Neural progenitor cell (in vitro differentiated cells): ENCODE measurements around the gene CAP1. TPM values are rescaled to one million over a fixed set of nuclear protein-coding genes. Genes with fewer than 3 reads are reported as not detected.

Source experiments
- DNase-seq: peaks from one replicate; pipeline ENCODE4 v3.0.0-alpha.2; 2016; ENCODE audit warnings: low spot score
- H2AFZ ChIP-seq: fragments of 200-600 bp; sonication (generic); replicated peaks from 2 replicates; pipeline ENCODE4 v1.6.1; 2016; ENCODE audit warnings: antibody characterized with exemption
- H3F3A ChIP-seq: fragments of 200-600 bp; sonication (generic); 2 replicates; pipeline ENCODE4 v1.6.1; 2016; ENCODE audit warnings: antibody characterized with exemption, low read depth
- H3K27ac ChIP-seq: fragments of 200-600 bp; sonication (generic); 2 replicates; pipeline ENCODE4 v1.5.1; 2016; ENCODE audit warnings: mild to moderate bottlenecking
- H3K27me3 ChIP-seq: fragments of 200-600 bp; sonication (generic); 2 replicates; pipeline ENCODE4 v1.6.1; 2016; ENCODE audit warnings: mild to moderate bottlenecking, moderate library complexity
- H3K36me3 ChIP-seq: fragments of 200-600 bp; sonication (generic); 2 replicates; pipeline ENCODE4 v1.5.1; 2016
- H3K4me1 ChIP-seq: fragments of 200-600 bp; sonication (generic); 2 replicates; pipeline ENCODE4 v1.6.1; 2016; ENCODE audit warnings: mixed run types
- H3K4me2 ChIP-seq: fragments of 200-600 bp; sonication (generic); 2 replicates; pipeline ENCODE4 v1.6.1; 2016
- H3K4me3 ChIP-seq: fragments of 200-600 bp; sonication (generic); 2 replicates; pipeline ENCODE4 v1.5.1; 2016
- H3K79me2 ChIP-seq: fragments of 200-600 bp; sonication (generic); 2 replicates; pipeline ENCODE4 v1.6.1; 2016; ENCODE audit warnings: low read depth
- H3K9ac ChIP-seq: fragments of 200-600 bp; sonication (generic); 2 replicates; pipeline ENCODE4 v1.6.1; 2016
- H3K9me3 ChIP-seq: fragments of 200-600 bp; sonication (generic); 2 replicates; pipeline ENCODE4 v1.5.1; 2016; ENCODE audit warnings: low read depth
- H4K20me1 ChIP-seq: fragments of 200-600 bp; sonication (generic); 2 replicates; pipeline ENCODE4 v1.6.1; 2016; ENCODE audit warnings: low read depth
- H3K27ac Mint-ChIP-seq: 3 replicates; pipeline ENCODE4 v1.8.0; 2021; ENCODE audit warnings: mixed read lengths
- H3K27me3 Mint-ChIP-seq: 2 replicates; pipeline ENCODE4 v1.8.0; 2022; ENCODE audit warnings: low read depth, mild to moderate bottlenecking, inconsistent platforms, moderate library complexity, mixed read lengths; ENCODE audit not compliant: insufficient read depth
- H3K36me3 Mint-ChIP-seq: 3 replicates; pipeline ENCODE4 v1.8.0; 2021; ENCODE audit warnings: mixed read lengths
- H3K4me1 Mint-ChIP-seq: 3 replicates; pipeline ENCODE4 v1.8.0; 2021; ENCODE audit warnings: mixed read lengths
- H3K4me3 Mint-ChIP-seq: 3 replicates; pipeline ENCODE4 v1.8.0; 2021; ENCODE audit warnings: mild to moderate bottlenecking, moderate library complexity, mixed read lengths
- H3K9me3 Mint-ChIP-seq: 3 replicates; pipeline ENCODE4 v1.8.0; 2020; ENCODE audit warnings: mixed read lengths
- CTCF ChIP-seq: fragments of 200-600 bp; sonication (generic); IDR thresholded peaks from 2 replicates; pipeline ENCODE4 v1.5.1; 2017; ENCODE audit warnings: antibody characterized with exemption, mild to moderate bottlenecking
- EZH2 ChIP-seq: fragments of 200-600 bp; sonication (generic); IDR thresholded peaks from 2 replicates; pipeline ENCODE4 v1.6.1; 2017; ENCODE audit warnings: antibody characterized with exemption, mild to moderate bottlenecking, moderate library complexity
- EZH2phosphoT487 ChIP-seq: fragments of 200-600 bp; sonication (generic); IDR thresholded peaks from 2 replicates; pipeline ENCODE4 v1.6.1; 2017; ENCODE audit warnings: antibody characterized with exemption
- total RNA-seq: library from RNA; depleted of rRNA; stranded (reverse); fragments of >200 nt; gene quantifications from 2 replicates; pipeline ENCODE4 v1.2.3, GENCODE V29; 2015; ENCODE audit warnings: low replicate concordance

Gene CAP1
- total RNA-seq, 1 donor from 2014 or later, result 150 TPM

GRCh38 chr1:40090652-40091355 lies 50.3 kb downstream of the CAP1 start:
- no peaks in the 10 kb centered on the region for H3K9me3 ChIP-seq
- H2AFZ ChIP-seq, result no peak overlapping the region
- H3K27ac ChIP-seq, result no peak overlapping the region
- H4K20me1 ChIP-seq, result no peaks in the 10 kb centered on the region
- TF ChIP-seq CTCF (no peak), EZH2 (no peak), EZH2phosphoT487 (no peak)
- H3K9ac ChIP-seq, result no peak overlapping the region
- Mint-ChIP-seq H3K27me3 (no peaks in the 10 kb centered on the region), H3K9me3 (no peaks in the 10 kb centered on the region), H3K4me3 (no peak overlapping the region), H3K4me1 (peaks cover 3% of the 10 kb centered on the region), H3K36me3 (peaks cover 15% of the 10 kb centered on the region), H3K27ac (no peak overlapping the region)
- DNase-seq, result no peak
- no peaks in the 10 kb centered on the region for H3F3A ChIP-seq
- H3K79me2 ChIP-seq, result peaks cover 18% of the 10 kb centered on the region
- no peak overlapping the region for H3K4me3 ChIP-seq
- no peaks in the 10 kb centered on the region for H3K27me3 ChIP-seq
- H3K4me1 ChIP-seq, result no peaks in the 10 kb centered on the region
- H3K36me3 ChIP-seq, result peaks cover 19% of the 10 kb centered on the region
- H3K4me2 ChIP-seq, result no peak overlapping the region

DNA sequence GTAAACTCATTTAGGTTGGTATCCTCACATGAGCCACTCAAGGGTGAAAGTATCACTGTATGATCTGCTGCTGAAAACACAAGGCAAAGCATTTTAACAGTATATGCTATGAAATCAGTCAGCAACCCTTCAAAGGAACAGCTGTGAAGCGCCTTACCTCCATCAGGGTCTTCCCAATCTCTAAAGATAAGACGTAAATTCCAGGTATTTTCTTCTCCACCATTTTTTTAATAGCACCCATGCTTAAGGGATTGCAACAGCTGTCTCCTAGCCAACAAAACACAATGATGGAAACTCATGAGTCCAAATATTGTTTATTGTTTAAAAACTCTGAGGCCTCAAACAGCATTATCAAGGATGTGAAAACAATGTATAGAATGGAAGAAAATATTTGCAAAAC lies 51.7 kb downstream of the CAP1 start:
- Mint-ChIP-seq H3K27ac (no peak overlapping the region), H3K9me3 (no peaks in the 10 kb centered on the region), H3K36me3 (peaks cover 10% of the 10 kb centered on the region), H3K4me3 (no peak overlapping the region), H3K27me3 (no peaks in the 10 kb centered on the region), H3K4me1 (peaks cover 11% of the 10 kb centered on the region)
- H3K4me2 ChIP-seq, result no peak overlapping the region
- H3F3A ChIP-seq, result no peaks in the 10 kb centered on the region
- no peaks in the 10 kb centered on the region for H3K9me3 ChIP-seq
- peaks cover 30% of the 10 kb centered on the region for H3K79me2 ChIP-seq
- TF ChIP-seq EZH2phosphoT487, result no peak
- no peak for TF ChIP-seq EZH2
- TF ChIP-seq CTCF, result no peak
- no peak overlapping the region for H3K9ac ChIP-seq
- H2AFZ ChIP-seq, result no peak overlapping the region
- H3K4me3 ChIP-seq, result no peak overlapping the region
- peaks cover 19% of the 10 kb centered on the region for H3K36me3 ChIP-seq
- H3K4me1 ChIP-seq, result peaks cover 7% of the 10 kb centered on the region
- H4K20me1 ChIP-seq, result no peaks in the 10 kb centered on the region
- H3K27ac ChIP-seq, result no peak overlapping the region
- DNase-seq, result no peak
- no peaks in the 10 kb centered on the region for H3K27me3 ChIP-seq

DNA sequence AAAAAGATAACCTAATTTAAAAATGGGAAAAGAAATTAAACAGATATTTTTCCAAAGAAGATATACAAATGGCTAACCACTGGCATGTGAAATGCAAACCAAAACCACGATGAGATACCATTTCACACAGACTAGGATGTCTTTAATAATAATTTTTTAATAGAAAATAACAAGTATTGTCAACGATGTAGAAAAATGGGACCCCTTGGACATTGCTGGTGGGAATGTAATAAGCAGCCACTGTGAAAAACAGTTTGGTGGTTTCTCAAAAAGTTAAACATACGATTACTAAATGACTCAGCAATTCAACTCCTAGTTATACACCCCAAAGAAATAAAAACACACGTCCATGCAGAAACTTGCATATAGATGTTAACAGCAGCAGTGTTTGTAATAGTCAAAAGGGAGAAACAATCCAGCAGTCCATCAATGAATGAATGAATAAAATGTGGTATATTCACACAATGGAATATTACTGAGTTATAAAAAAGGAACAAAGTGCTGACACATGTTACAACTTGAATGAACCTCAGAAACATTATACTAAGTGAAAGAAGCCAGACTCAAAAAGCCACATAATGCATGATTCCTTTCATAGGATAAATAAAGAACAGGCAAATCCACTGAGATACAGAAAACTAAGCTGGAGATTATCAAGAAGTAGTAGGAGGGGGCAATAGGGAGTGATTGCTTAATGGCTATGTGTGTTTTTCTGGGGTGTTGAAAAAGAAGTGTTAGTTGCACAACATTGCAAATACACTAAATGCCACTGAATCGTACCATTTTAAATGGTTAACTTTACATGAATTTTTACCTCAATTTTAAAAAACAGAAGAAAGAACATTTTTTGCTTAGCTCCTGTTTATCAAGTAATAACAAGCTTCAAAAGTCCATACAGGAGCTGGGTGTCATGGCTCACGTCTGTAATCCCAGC lies 52.4 kb downstream of the CAP1 start:
- Histone ChIP-seq H3K4me1 (peaks cover 7% of the 10 kb centered on the region), H3K4me3 (no peak overlapping the region), H3K4me2 (no peak overlapping the region), H3K79me2 (peaks cover 30% of the 10 kb centered on the region), H3K9ac (no peak overlapping the region), H2AFZ (no peak overlapping the region), H3K9me3 (no peaks in the 10 kb centered on the region), H3K27ac (no peak overlapping the region), H3F3A (no peaks in the 10 kb centered on the region), H3K36me3 (peaks cover 19% of the 10 kb centered on the region), H3K27me3 (no peaks in the 10 kb centered on the region), H4K20me1 (no peaks in the 10 kb centered on the region)
- no peak for TF ChIP-seq EZH2
- TF ChIP-seq EZH2phosphoT487, result no peak
- no peak for TF ChIP-seq CTCF
- Mint-ChIP-seq H3K27me3 (no peaks in the 10 kb centered on the region), H3K27ac (no peak overlapping the region), H3K4me1 (peaks cover 17% of the 10 kb centered on the region), H3K36me3 (peaks cover 10% of the 10 kb centered on the region), H3K9me3 (no peaks in the 10 kb centered on the region), H3K4me3 (no peak overlapping the region)
- DNase-seq, result no peak
